ENCODE results near the gene TCP10L. TPM values are rescaled to one million over a fixed set of nuclear protein-coding genes. Genes with fewer than 3 reads are reported as not detected.
A peak's percentile ranks its signal among the peaks of the same experiment; 100 is the strongest.

TCP10L gene
- total and polyA plus RNA-seq, 2 of the 8 experiments (the other 6 are each of a cell fraction or from before 2014, with no cell fraction given), result 0.45 to 0.99 TPM

- Histone ChIP-seq H3K23me2 (ENCODE audit: low read depth, low read length) (peaks cover 8% of the 10 kb centered on the region), H3K27me3 (replicated peaks in 1 of 4; ENCODE audit: control insufficient read depth in 3 of 4, extremely low read depth in 1 of 4, insufficient read depth in 3 of 4, low read length in 3 of 4) (no peaks in the 10 kb centered on the region), H3K4me3 (ENCODE audit: extremely low read depth in 1 of 4, insufficient read depth in 2 of 4, low read depth in 3 of 4, low read length in 4 of 4) (peak overlapping the region; percentile 81 to 99 (median 96)), H2BK120ac (replicated peaks; ENCODE audit: low read depth, low read length) (no peak overlapping the region), H3K4me1 (replicated peaks in 1 of 4; ENCODE audit: control insufficient read depth in 3 of 4, insufficient read depth in 4 of 4, low read length in 3 of 4) (no peaks in the 10 kb centered on the region; a peak in 2 of 7 replicates), H2BK5ac (ENCODE audit: low read depth, low read length) (0 out of 2 replicates have a peak overlapping the region, but pooled peaks have one; percentile 24), H4K5ac (ENCODE audit: insufficient read length, low read depth, low read length) (peak overlapping the region; percentile 12), H3K9me3 (ENCODE audit: insufficient read depth in 2 of 2, low read depth in 1 of 2, low read length in 1 of 2) (no peaks in the 10 kb centered on the region), H3K56ac (replicated peaks; ENCODE audit: insufficient read length, low read depth, low read length) (peak overlapping the region; percentile 0), H3K79me2 (ENCODE audit: control insufficient read depth in 1 of 2, insufficient read depth in 2 of 2, low read length in 2 of 2) (peaks cover 0 to 27% of the 10 kb centered on the region in 2 experiments; a peak in 2 of 4 replicates), H2BK12ac (ENCODE audit: low read depth, low read length) (no peak overlapping the region), H4K91ac (replicated peaks; ENCODE audit: insufficient read length, low read length) (no peak overlapping the region), H3K18ac (ENCODE audit: extremely low read depth, low read length) (peak overlapping the region; percentile 85), H2BK20ac (ENCODE audit: low read length) (no peak overlapping the region), H3K14ac (ENCODE audit: insufficient read length) (no peak overlapping the region), H3K4me2 (ENCODE audit: insufficient read depth in 1 of 2, low read depth in 2 of 2, low read length in 2 of 2) (peak overlapping the region; percentile 74 to 85), H4K8ac (ENCODE audit: extremely low read depth, insufficient read depth, low read length) (peak overlapping the region; percentile 59; the same call in 1 of the 2 replicates), H3K4ac (replicated peaks; ENCODE audit: insufficient read length, low read depth, low read length) (no peak overlapping the region), H4K20me1 (replicated peaks in 1 of 2; ENCODE audit: control insufficient read depth in 1 of 2, insufficient read depth in 2 of 2, low read length in 2 of 2) (no peaks in the 10 kb centered on the region), H3K9ac (replicated peaks in 1 of 4; ENCODE audit: extremely low read depth in 1 of 4, low read depth in 3 of 4, low read length in 3 of 4) (peak overlapping the region; percentile 72 to 92 (median 84); a peak in 6 of 7 replicates), H2AFZ (ENCODE audit: low read length) (no peak overlapping the region; the same call in 1 of the 2 replicates), H2BK15ac (ENCODE audit: low read length) (no peak overlapping the region), H3K27ac (ENCODE audit: low read depth, low read length) (no peak overlapping the region), H2AK5ac (ENCODE audit: low read depth, low read length) (no peak overlapping the region), H3K23ac (ENCODE audit: insufficient read length) (no peak overlapping the region), H3K36me3 (ENCODE audit: control insufficient read depth in 2 of 4, insufficient read depth in 4 of 4, low read length in 3 of 4) (peaks cover 2 to 33% (median 12%) of the 10 kb centered on the region in 4 experiments; a peak in 7 of 8 replicates), H3K79me1 (ENCODE audit: low read depth, low read length) (0 out of 2 replicates have a peak, but pooled peaks cover 2% of the 10 kb centered on the region)
- TF ChIP-seq RNF2 (IDR thresholded peaks at IDR 0.05; ENCODE audit: borderline replicate concordance, low read depth, low read length, missing control alignments, poor library complexity, severe bottlenecking) (no peak), CHD2 (IDR thresholded peaks at IDR 0.05; ENCODE audit: low read length) (no peak), SP2 (IDR thresholded peaks at IDR 0.05; ENCODE audit: low read length) (no peak), KDM4A (IDR thresholded peaks at IDR 0.05; ENCODE audit: low read depth, low read length, severe bottlenecking) (no peak), BACH1 (IDR thresholded peaks at IDR 0.05; ENCODE audit: low read length) (no peak), ATF3 (IDR thresholded peaks at IDR 0.05; ENCODE audit: insufficient read depth, low read depth, low read length) (no peak), TEAD4 (IDR thresholded peaks at IDR 0.05; ENCODE audit: low read depth, low read length) (no peak), SIRT6 (IDR thresholded peaks at IDR 0.05; ENCODE audit: low read length) (no peak), TAF7 (optimal IDR thresholded peaks at IDR 0.05; ENCODE audit: borderline replicate concordance, low read depth, low read length) (no peak), GABPA (IDR thresholded peaks at IDR 0.05; ENCODE audit: borderline replicate concordance, insufficient read depth, low read length) (no peak), CBX5 (IDR thresholded peaks at IDR 0.05; ENCODE audit: low read depth, low read length) (no peak), YY1 (IDR thresholded peaks at IDR 0.05; ENCODE audit: low read depth, low read length) (no peak)
- FAIRE-seq (no peak), DNase-seq (ENCODE audit: low read depth in 1 of 2, low spot score in 2 of 2) (no peak)
- CTCF ChIA-PET (ENCODE audit: partially characterized antibody), result interaction anchor here (0.9 to 3.3 kb wide), 4 partner anchors 11 to 228 kb away, joined by 3 to 16 read pairs (median 3); partner anchors contain the start of gene TCP10L
- POLR2A ChIA-PET (ENCODE audit: partially characterized antibody), result interaction anchor here (1.1 kb wide), 1 partner anchor 22 kb away, joined by 3 read pairs; no protein-coding TSS in a partner anchor
- 1% methylated on average over 28 of the region's 28 CpGs; no CpG with 5 or more reads in 1 of the 2 experiments for WGBS, 2 experiments (ENCODE audit: extremely low coverage in 1 of 2, insufficient coverage in 1 of 2, insufficient read length in 1 of 2, insufficient replicate concordance in 2 of 2, low coverage in 1 of 2, low lambda C conversion rate in 2 of 2, missing lambda C conversion rate in 1 of 2)
Measured at GRCh38 chr21:32611471-32611997, 26.2 kb upstream of the TCP10L start.

Data from H1 (cell line).